ENCODE data around the gene RTN4RL1.

The RTN4RL1 gene

GRCh38 chr17:2017274-2017941, 7.7 kb downstream of the RTN4RL1 start:
- Histone ChIP-seq H3K4me2 (ENCODE audit: low read depth, low read length, poor library complexity, severe bottlenecking) (no peak overlapping the region), H3K79me2 (ENCODE audit: insufficient read depth, low read length) (no peaks in the 10 kb centered on the region), H3K9ac (ENCODE audit: low read length) (no peak overlapping the region), H4K20me1 (ENCODE audit: low read depth, low read length) (no peaks in the 10 kb centered on the region), H3K27me3 (ENCODE audit: low read length) (no peaks in the 10 kb centered on the region), H3K9me3 (ENCODE audit: insufficient read depth, low read length) (no peaks in the 10 kb centered on the region), H3F3A (ENCODE audit: insufficient read depth) (no peaks in the 10 kb centered on the region), H3K27ac (ENCODE audit: low read depth, low read length) (no peak overlapping the region), H3K36me3 (ENCODE audit: low read length) (no peaks in the 10 kb centered on the region), H3K4me3 (ENCODE audit: insufficient read depth, low read length, poor library complexity, severe bottlenecking) (no peak overlapping the region), H3K9me2 (replicated peaks; ENCODE audit: insufficient read depth, low read length) (no peaks in the 10 kb centered on the region), H2AFZ (ENCODE audit: low read depth, low read length, severe bottlenecking) (no peak overlapping the region)
- no peak for TF ChIP-seq CTCF (IDR thresholded peaks at IDR 0.05; ENCODE audit: insufficient read depth, low read length, poor library complexity, severe bottlenecking)
- no peak for TF ChIP-seq EZH2phosphoT487 (conservative IDR thresholded peaks at IDR 0.05; ENCODE audit: low read length)

- Histone ChIP-seq H3K9me3 (ENCODE audit: insufficient read depth, low read length) (no peaks in the 10 kb centered on the region), H3K27me3 (ENCODE audit: low read length) (no peaks in the 10 kb centered on the region), H3K4me3 (ENCODE audit: insufficient read depth, low read length, poor library complexity, severe bottlenecking) (no peak overlapping the region), H3K27ac (ENCODE audit: low read depth, low read length) (no peak overlapping the region), H3K4me2 (ENCODE audit: low read depth, low read length, poor library complexity, severe bottlenecking) (no peak overlapping the region), H2AFZ (ENCODE audit: low read depth, low read length, severe bottlenecking) (no peak overlapping the region), H4K20me1 (ENCODE audit: low read depth, low read length) (no peaks in the 10 kb centered on the region), H3K36me3 (ENCODE audit: low read length) (no peaks in the 10 kb centered on the region), H3F3A (ENCODE audit: insufficient read depth) (no peaks in the 10 kb centered on the region), H3K9ac (ENCODE audit: low read length) (no peak overlapping the region), H3K79me2 (ENCODE audit: insufficient read depth, low read length) (no peaks in the 10 kb centered on the region), H3K9me2 (replicated peaks; ENCODE audit: insufficient read depth, low read length) (no peaks in the 10 kb centered on the region)
- no peak for TF ChIP-seq CTCF (IDR thresholded peaks at IDR 0.05; ENCODE audit: insufficient read depth, low read length, poor library complexity, severe bottlenecking)
- no peak for TF ChIP-seq EZH2phosphoT487 (conservative IDR thresholded peaks at IDR 0.05; ENCODE audit: low read length)
Measured at GRCh38 chr17:2016494-2016893, 8.6 kb downstream of the RTN4RL1 start.

GRCh38 chr17:2015314-2015713, 9.8 kb downstream of the RTN4RL1 start:
- H3K27ac ChIP-seq (ENCODE audit: low read depth, low read length), result no peak overlapping the region
- H3K79me2 ChIP-seq (ENCODE audit: insufficient read depth, low read length), result no peaks in the 10 kb centered on the region
- no peaks in the 10 kb centered on the region for H3K36me3 ChIP-seq (ENCODE audit: low read length)
- TF ChIP-seq CTCF (IDR thresholded peaks at IDR 0.05; ENCODE audit: insufficient read depth, low read length, poor library complexity, severe bottlenecking), result no peak
- no peaks in the 10 kb centered on the region for H3K9me2 ChIP-seq (replicated peaks; ENCODE audit: insufficient read depth, low read length)
- no peaks in the 10 kb centered on the region for H3K27me3 ChIP-seq (ENCODE audit: low read length)
- H4K20me1 ChIP-seq (ENCODE audit: low read depth, low read length), result no peaks in the 10 kb centered on the region
- H3F3A ChIP-seq (ENCODE audit: insufficient read depth), result no peaks in the 10 kb centered on the region
- H3K9ac ChIP-seq (ENCODE audit: low read length), result no peak overlapping the region
- H3K4me2 ChIP-seq (ENCODE audit: low read depth, low read length, poor library complexity, severe bottlenecking), result no peak overlapping the region
- H3K9me3 ChIP-seq (ENCODE audit: insufficient read depth, low read length), result no peaks in the 10 kb centered on the region
- no peak overlapping the region for H3K4me3 ChIP-seq (ENCODE audit: insufficient read depth, low read length, poor library complexity, severe bottlenecking)
- H2AFZ ChIP-seq (ENCODE audit: low read depth, low read length, severe bottlenecking), result no peak overlapping the region

All from SU-DHL-6 (cell line).